Stimulated activated naive CD8-positive, alpha-beta T cell treated with anti-CD3 and anti-CD28 coated beads, Interleukin-15, Interleukin-2, amounts not matched to agents 100 U/mL and 50 U/mL, for 24 hours (primary cell): ENCODE measurements around the gene DCHS2.
"Not testable (repeated sequence)": the region's sequence is repeated elsewhere in the genome, so short reads cannot be mapped to it uniquely, and the experiment has no call there.

Source experiments
- ATAC-seq: fragments of 150-1000 bp; cut with Tn5 transposase; one replicate; pipeline ENCODE4 v1.10.0; 2021
- DNase-seq: peaks from one replicate; pipeline ENCODE4 v3.0.0; 2021

DCHS2 gene

GRCh38 chr4:154217384-154217783 is 274.2 kb downstream of the DCHS2 start:
- ATAC-seq, DNase-seq: not testable (repeated sequence)

GRCh38 chr4:154211506-154211905 is 280.1 kb downstream of the DCHS2 start:
- DNase-seq (no peak), ATAC-seq (no peak)

DNA sequence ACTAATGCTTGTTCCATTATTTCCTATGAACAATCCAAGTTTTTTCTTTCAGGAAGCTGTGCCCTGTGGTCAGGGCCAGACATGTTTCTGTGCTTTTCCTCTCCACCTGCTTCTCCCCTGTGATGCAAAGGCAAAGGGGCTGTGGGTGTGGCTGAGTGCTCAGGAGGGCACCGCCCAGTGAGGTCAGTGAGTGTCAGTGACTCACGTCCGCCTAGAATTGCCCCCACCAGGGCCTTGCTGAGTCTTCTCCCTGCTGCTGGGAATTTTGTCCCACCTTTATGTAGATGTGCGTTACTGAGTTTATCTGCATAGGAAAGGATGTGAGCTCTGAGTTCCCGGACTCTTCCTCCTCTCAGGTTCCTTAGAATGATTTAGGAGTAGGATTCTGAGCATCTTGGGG is 283.2 kb downstream of the DCHS2 start:
- ATAC-seq (no peak), DNase-seq (no peak)

- DNase-seq (no peak), ATAC-seq (no peak)
Measured at GRCh38 chr4:154205471-154205870, 286.1 kb downstream of the DCHS2 start.

DNA sequence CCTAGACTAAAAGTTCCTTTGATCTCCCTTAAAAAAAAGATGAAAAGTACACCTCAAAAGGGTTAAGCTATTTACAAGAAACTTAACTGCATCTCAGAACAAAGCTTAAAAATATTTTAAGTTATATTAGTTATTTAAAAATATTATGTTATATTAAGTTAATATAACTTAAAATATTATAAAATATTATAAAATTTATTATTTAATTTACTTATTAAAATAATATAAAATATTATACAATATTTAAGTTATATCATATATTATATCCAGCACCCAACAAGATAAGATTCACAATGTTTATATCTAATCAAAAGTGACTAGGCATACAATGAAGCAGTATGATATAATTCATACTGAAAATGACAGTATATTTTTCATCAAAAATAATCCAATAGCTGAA is 296.9 kb downstream of the DCHS2 start:
- ATAC-seq (no peak), DNase-seq (no peak)

DNA sequence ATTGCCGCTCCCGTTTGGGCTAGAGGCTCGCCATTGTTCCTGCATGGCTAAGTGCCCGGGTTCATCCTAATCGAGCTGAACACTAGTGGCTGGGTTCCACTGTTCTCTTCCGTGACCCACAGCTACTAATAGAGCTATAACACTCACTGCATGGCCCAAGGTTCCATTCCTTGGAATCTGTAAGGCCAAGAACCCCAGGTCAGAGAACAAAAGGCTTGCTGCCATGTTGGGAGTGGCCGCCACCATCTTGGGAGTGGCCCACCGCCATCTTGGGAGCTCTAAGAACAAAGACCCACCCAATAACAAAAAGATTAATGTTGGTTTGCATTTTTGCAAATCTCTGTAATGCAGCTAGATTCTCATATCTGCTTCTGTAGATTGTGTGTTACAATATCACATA is 299.0 kb downstream of the DCHS2 start:
- no peak for ATAC-seq
- no peak for DNase-seq

DNA sequence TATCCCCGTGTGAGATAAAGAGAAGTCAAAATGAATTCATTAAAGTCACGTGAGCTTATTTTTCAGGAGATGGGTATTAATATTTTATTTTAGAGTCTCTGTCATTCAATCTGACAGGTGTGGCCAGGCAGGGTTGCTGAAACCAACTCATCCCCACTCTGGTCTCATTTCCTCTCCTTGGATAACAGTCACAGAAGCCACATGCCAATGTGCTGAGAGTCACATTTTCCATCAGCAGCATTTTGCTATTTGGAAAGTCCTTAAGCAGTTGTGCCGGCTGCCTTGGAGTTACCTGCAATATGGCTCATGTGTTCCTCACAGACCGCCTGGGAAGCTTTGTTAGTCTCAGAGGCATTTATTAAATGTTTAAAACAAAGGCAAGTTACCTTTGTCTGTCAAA is 302.3 kb downstream of the DCHS2 start:
- DNase-seq (no peak), ATAC-seq (no peak)

DNA sequence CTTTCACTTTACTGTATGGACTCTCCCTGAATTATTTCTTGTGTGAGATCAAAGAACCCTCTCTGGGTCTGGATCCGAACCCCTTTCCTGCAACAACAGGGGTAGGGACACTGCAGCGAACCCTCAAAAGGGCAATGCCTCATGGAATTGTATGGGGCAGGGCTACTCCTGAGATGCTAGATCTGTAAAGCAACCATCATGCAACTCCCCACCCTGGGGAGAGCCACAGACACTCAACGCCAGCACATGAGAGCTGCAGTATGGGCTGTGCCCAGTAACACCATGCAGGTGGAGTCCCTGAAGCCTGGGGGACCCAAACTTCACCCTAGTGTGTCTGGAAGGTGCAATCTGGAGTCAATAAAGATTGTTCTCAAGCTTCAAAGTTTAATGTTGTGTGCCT is 304.7 kb downstream of the DCHS2 start:
- DNase-seq (no peak), ATAC-seq (no peak)

DNA sequence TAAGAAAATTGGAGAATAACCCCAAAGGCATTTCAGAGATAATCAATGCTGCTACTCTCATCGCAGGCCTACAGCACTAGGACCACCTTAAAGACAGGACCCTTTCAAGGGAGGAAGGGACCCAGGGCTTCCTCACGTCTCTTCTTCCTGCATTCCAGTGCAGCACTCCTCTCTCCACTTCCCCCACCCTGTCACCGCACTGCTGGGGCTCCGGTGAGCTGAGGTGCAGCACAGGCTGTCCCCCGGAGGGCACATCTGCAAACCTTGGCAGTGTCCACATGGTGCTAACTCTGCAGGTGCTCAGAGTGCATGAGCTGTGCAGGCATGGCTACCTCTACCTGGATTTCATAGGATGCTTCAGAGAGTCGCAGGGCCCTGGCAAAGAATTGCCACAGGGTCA is 305.6 kb downstream of the DCHS2 start:
- DNase-seq (no peak), ATAC-seq (no peak)

DNA sequence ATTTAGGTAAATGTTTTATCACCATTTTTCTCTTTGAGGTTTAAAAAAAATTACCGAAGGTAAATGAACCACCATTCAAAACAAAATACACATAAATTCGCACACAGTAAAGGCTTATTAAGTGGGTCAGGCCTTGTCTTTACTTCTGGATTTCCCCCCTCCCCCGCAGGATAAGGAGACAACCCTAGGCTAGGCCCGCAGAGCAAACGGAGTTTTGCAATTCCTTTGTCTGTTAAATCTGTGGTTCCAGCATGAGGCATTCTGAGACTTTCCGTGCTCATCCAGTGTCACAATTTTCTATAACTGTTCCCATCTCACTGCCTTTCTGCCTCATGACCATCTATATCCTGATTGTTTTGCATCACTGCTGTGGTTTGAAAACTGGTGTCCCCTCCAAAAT is 307.4 kb downstream of the DCHS2 start:
- no peak for ATAC-seq
- no peak for DNase-seq

DNA sequence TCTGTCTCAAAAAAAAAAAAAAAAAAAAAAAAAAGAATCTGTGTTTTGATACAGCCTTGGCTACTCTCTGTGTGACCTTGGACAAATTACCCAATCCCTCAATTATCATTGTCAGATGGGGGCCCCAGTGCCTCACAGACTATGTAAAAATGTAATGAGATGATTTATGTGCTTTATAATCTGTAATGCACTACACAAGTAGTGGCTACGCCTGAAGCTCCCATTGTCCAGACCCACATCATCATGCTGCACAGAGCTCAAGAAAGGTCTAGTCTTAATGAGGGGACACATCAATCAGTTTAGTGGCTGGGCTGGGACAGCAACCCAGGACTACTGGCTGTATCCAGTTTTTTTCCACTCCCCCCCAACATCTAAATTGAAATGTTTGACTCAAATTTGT is 308.3 kb downstream of the DCHS2 start:
- no peak for ATAC-seq

More for the DNA sequence above, 308.3 kb downstream of the DCHS2 start:
- no peak for DNase-seq
